Measurements from ENCODE around the gene RNF220.

The RNF220 gene

GRCh38 chr1:44532567-44532944, 127.5 kb downstream of the RNF220 start:
- ChIA-PET CTCF (interaction anchor here (1.1 to 2.8 kb wide), 11 partner anchors 10 to 156 kb away, joined by 3 to 6 read pairs (median 3); no protein-coding TSS in a partner anchor), POLR2A (interaction anchor here (1.0 to 1.2 kb wide), 2 partner anchors 11 to 77 kb away, joined by 3 to 4 read pairs; no protein-coding TSS in a partner anchor)

GRCh38 chr1:44534771-44535170, 129.7 kb downstream of the RNF220 start:
- ChIA-PET POLR2A (no interaction called here), CTCF (interaction anchor here (1.0 to 2.8 kb wide), 2 partner anchors 8 to 39 kb away, joined by 3 to 6 read pairs; no protein-coding TSS in a partner anchor)
- H3K27me3 ChIP-seq (replicated peaks in 2 of 5; ENCODE audit: control insufficient read depth in 4 of 5, insufficient read depth in 5 of 5, low read length in 4 of 5) = no peaks in the 10 kb centered on the region
- H3K4me3 ChIP-seq (ENCODE audit: control insufficient read depth in 1 of 7, extremely low read depth in 1 of 7, insufficient read depth in 4 of 7, low read depth in 2 of 7, low read length in 6 of 7) = no peak overlapping the region
- DNase-seq = no peak
- no CpG with 5 or more reads among the region's 6 CpGs for WGBS (ENCODE audit: insufficient coverage)
- peaks cover 0 to 40% (median 6%) of the 10 kb centered on the region in 4 experiments for H3K36me3 ChIP-seq (ENCODE audit: control insufficient read depth in 4 of 4, insufficient read depth in 4 of 4, low read length in 3 of 4)
- no peak overlapping the region for H3K27ac ChIP-seq (ENCODE audit: insufficient read depth in 1 of 2, low read depth in 1 of 2, low read length in 2 of 2, poor library complexity in 1 of 2, severe bottlenecking in 2 of 2)
- no peaks in the 10 kb centered on the region for H3K9me3 ChIP-seq (ENCODE audit: control extremely low read depth in 1 of 5, control insufficient read depth in 4 of 5, insufficient read depth in 2 of 5, low read depth in 1 of 5, low read length in 4 of 5)
- H3K4me1 ChIP-seq (ENCODE audit: control extremely low read depth in 1 of 4, control insufficient read depth in 4 of 4, insufficient read depth in 4 of 4, low read length in 3 of 4) = peaks cover 9 to 28% (median 19%) of the 10 kb centered on the region in 4 experiments

More at GRCh38 chr1:44532567-44532944, 127.5 kb downstream of the RNF220 start:
- no peaks in the 10 kb centered on the region for H3K9me3 ChIP-seq (ENCODE audit: control extremely low read depth in 1 of 5, control insufficient read depth in 4 of 5, insufficient read depth in 2 of 5, low read depth in 1 of 5, low read length in 4 of 5)
- H3K27ac ChIP-seq (ENCODE audit: insufficient read depth in 1 of 2, low read depth in 1 of 2, low read length in 2 of 2, poor library complexity in 1 of 2, severe bottlenecking in 2 of 2) = peak overlapping the region; percentile 9 to 18
- 0% methylated on average over 1 of the region's 3 CpGs for WGBS (ENCODE audit: insufficient coverage)
- no peaks in the 10 kb centered on the region for H3K27me3 ChIP-seq (replicated peaks in 2 of 5; ENCODE audit: control insufficient read depth in 4 of 5, insufficient read depth in 5 of 5, low read length in 4 of 5)
- H3K4me3 ChIP-seq (ENCODE audit: control insufficient read depth in 1 of 7, extremely low read depth in 1 of 7, insufficient read depth in 4 of 7, low read depth in 2 of 7, low read length in 6 of 7) = no peak overlapping the region
- no peak for DNase-seq
- peaks cover 0 to 29% (median 6%) of the 10 kb centered on the region in 4 experiments for H3K36me3 ChIP-seq (ENCODE audit: control insufficient read depth in 4 of 4, insufficient read depth in 4 of 4, low read length in 3 of 4)
- H3K4me1 ChIP-seq (ENCODE audit: control extremely low read depth in 1 of 4, control insufficient read depth in 4 of 4, insufficient read depth in 4 of 4, low read length in 3 of 4) = peaks cover 9 to 22% (median 16%) of the 10 kb centered on the region in 4 experiments

- WGBS (ENCODE audit: insufficient coverage) = 96% methylated on average over 6 of the region's 18 CpGs
- H3K4me1 ChIP-seq (ENCODE audit: control extremely low read depth in 1 of 4, control insufficient read depth in 4 of 4, insufficient read depth in 4 of 4, low read length in 3 of 4) = peaks cover 9 to 35% (median 24%) of the 10 kb centered on the region in 4 experiments
- H3K27me3 ChIP-seq (replicated peaks in 2 of 5; ENCODE audit: control insufficient read depth in 4 of 5, insufficient read depth in 5 of 5, low read length in 4 of 5) = no peaks in the 10 kb centered on the region
- ChIA-PET CTCF (no interaction called here), POLR2A (interaction anchor here (0.6 kb wide), 1 partner anchor 16 kb away, joined by 4 read pairs; no protein-coding TSS in a partner anchor)
- H3K36me3 ChIP-seq (ENCODE audit: control insufficient read depth in 4 of 4, insufficient read depth in 4 of 4, low read length in 3 of 4) = peaks cover 4 to 46% (median 12%) of the 10 kb centered on the region in 4 experiments
- H3K4me3 ChIP-seq (ENCODE audit: control insufficient read depth in 1 of 7, extremely low read depth in 1 of 7, insufficient read depth in 4 of 7, low read depth in 2 of 7, low read length in 6 of 7) = no peak overlapping the region
- peak overlapping the region in 1 of 2 experiments; percentile 10 for H3K27ac ChIP-seq (ENCODE audit: insufficient read depth in 1 of 2, low read depth in 1 of 2, low read length in 2 of 2, poor library complexity in 1 of 2, severe bottlenecking in 2 of 2)
- H3K9me3 ChIP-seq (ENCODE audit: control extremely low read depth in 1 of 5, control insufficient read depth in 4 of 5, insufficient read depth in 2 of 5, low read depth in 1 of 5, low read length in 4 of 5) = no peaks in the 10 kb centered on the region
- no peak for DNase-seq
Observed at GRCh38 chr1:44536357-44537209, 131.5 kb downstream of the RNF220 start.

GRCh38 chr1:44537538-44537937, 132.5 kb downstream of the RNF220 start:
- H3K27me3 ChIP-seq (replicated peaks in 2 of 5; ENCODE audit: control insufficient read depth in 4 of 5, insufficient read depth in 5 of 5, low read length in 4 of 5) = no peaks in the 10 kb centered on the region
- DNase-seq = no peak
- H3K4me1 ChIP-seq (ENCODE audit: control extremely low read depth in 1 of 4, control insufficient read depth in 4 of 4, insufficient read depth in 4 of 4, low read length in 3 of 4) = peaks cover 4 to 33% (median 23%) of the 10 kb centered on the region in 4 experiments
- no peaks in the 10 kb centered on the region for H3K9me3 ChIP-seq (ENCODE audit: control extremely low read depth in 1 of 5, control insufficient read depth in 4 of 5, insufficient read depth in 2 of 5, low read depth in 1 of 5, low read length in 4 of 5)
- ChIA-PET POLR2A (no interaction called here), CTCF (interaction anchor here (1.1 to 1.6 kb wide), 2 partner anchors 26 to 156 kb away, joined by 3 to 4 read pairs; no protein-coding TSS in a partner anchor)
- H3K27ac ChIP-seq (ENCODE audit: insufficient read depth in 1 of 2, low read depth in 1 of 2, low read length in 2 of 2, poor library complexity in 1 of 2, severe bottlenecking in 2 of 2) = no peak overlapping the region
- peaks cover 7 to 46% (median 12%) of the 10 kb centered on the region in 4 experiments for H3K36me3 ChIP-seq (ENCODE audit: control insufficient read depth in 4 of 4, insufficient read depth in 4 of 4, low read length in 3 of 4)
- no peak overlapping the region for H3K4me3 ChIP-seq (ENCODE audit: control insufficient read depth in 1 of 7, extremely low read depth in 1 of 7, insufficient read depth in 4 of 7, low read depth in 2 of 7, low read length in 6 of 7)
- WGBS (ENCODE audit: insufficient coverage) = 100% methylated on average over 6 of the region's 6 CpGs

- CTCF ChIA-PET = interaction anchor here (0.8 to 1.7 kb wide), 6 partner anchors 27 to 160 kb away, joined by 3 to 6 read pairs (median 4); no protein-coding TSS in a partner anchor
- peaks cover under 1 to 33% (median 25%) of the 10 kb centered on the region in 4 experiments for H3K4me1 ChIP-seq (ENCODE audit: control extremely low read depth in 1 of 4, control insufficient read depth in 4 of 4, insufficient read depth in 4 of 4, low read length in 3 of 4)
- POLR2A ChIA-PET = no interaction called here
- H3K27ac ChIP-seq (ENCODE audit: insufficient read depth in 1 of 2, low read depth in 1 of 2, low read length in 2 of 2, poor library complexity in 1 of 2, severe bottlenecking in 2 of 2) = no peak overlapping the region
- no peak for DNase-seq
- peaks cover 7 to 46% (median 12%) of the 10 kb centered on the region in 4 experiments for H3K36me3 ChIP-seq (ENCODE audit: control insufficient read depth in 4 of 4, insufficient read depth in 4 of 4, low read length in 3 of 4)
- H3K9me3 ChIP-seq (ENCODE audit: control extremely low read depth in 1 of 5, control insufficient read depth in 4 of 5, insufficient read depth in 2 of 5, low read depth in 1 of 5, low read length in 4 of 5) = no peaks in the 10 kb centered on the region
- H3K27me3 ChIP-seq (replicated peaks in 2 of 5; ENCODE audit: control insufficient read depth in 4 of 5, insufficient read depth in 5 of 5, low read length in 4 of 5) = no peaks in the 10 kb centered on the region
- no peak overlapping the region for H3K4me3 ChIP-seq (ENCODE audit: control insufficient read depth in 1 of 7, extremely low read depth in 1 of 7, insufficient read depth in 4 of 7, low read depth in 2 of 7, low read length in 6 of 7)
- 100% methylated on average over 2 of the region's 3 CpGs for WGBS (ENCODE audit: insufficient coverage)
Observed at GRCh38 chr1:44537956-44538355, 132.9 kb downstream of the RNF220 start.

GRCh38 chr1:44539991-44540730, 135.1 kb downstream of the RNF220 start:
- CTCF ChIA-PET = interaction anchor here (0.8 to 1.7 kb wide), 5 partner anchors 8 to 127 kb away, joined by 3 to 4 read pairs (median 3); no protein-coding TSS in a partner anchor

More at GRCh38 chr1:44539991-44540730, 135.1 kb downstream of the RNF220 start:
- Histone ChIP-seq H3K4me3 (ENCODE audit: control insufficient read depth in 1 of 7, extremely low read depth in 1 of 7, insufficient read depth in 4 of 7, low read depth in 2 of 7, low read length in 6 of 7) (no peak overlapping the region), H3K27ac (ENCODE audit: insufficient read depth in 1 of 2, low read depth in 1 of 2, low read length in 2 of 2, poor library complexity in 1 of 2, severe bottlenecking in 2 of 2) (no peak overlapping the region), H3K4me1 (ENCODE audit: control extremely low read depth in 1 of 4, control insufficient read depth in 4 of 4, insufficient read depth in 4 of 4, low read length in 3 of 4) (peaks cover 0 to 40% (median 33%) of the 10 kb centered on the region in 4 experiments), H3K27me3 (replicated peaks in 2 of 5; ENCODE audit: control insufficient read depth in 4 of 5, insufficient read depth in 5 of 5, low read length in 4 of 5) (no peaks in the 10 kb centered on the region), H3K9me3 (ENCODE audit: control extremely low read depth in 1 of 5, control insufficient read depth in 4 of 5, insufficient read depth in 2 of 5, low read depth in 1 of 5, low read length in 4 of 5) (no peaks in the 10 kb centered on the region), H3K36me3 (ENCODE audit: control insufficient read depth in 4 of 4, insufficient read depth in 4 of 4, low read length in 3 of 4) (peaks cover 10 to 46% (median 15%) of the 10 kb centered on the region in 4 experiments)
- no CpG with 5 or more reads among the region's 6 CpGs for WGBS (ENCODE audit: insufficient coverage)
- DNase-seq = peak in 2 of 3 donors; percentile 27 to 42
- POLR2A ChIA-PET = no interaction called here
